C1 segment of cervical spinal cord (tissue), 14 donors: ENCODE measurements around the gene SIN3B.
"Not testable (repeated sequence)": the region's sequence is repeated elsewhere in the genome, so short reads cannot be mapped to it uniquely, and the experiment has no call there.

Experiments
- DNase-seq, 14 donors: peaks; one replicate each; lab custom pipeline; 2025; lab: John Stamatoyannopoulos, UW

Gene SIN3B

DNA sequence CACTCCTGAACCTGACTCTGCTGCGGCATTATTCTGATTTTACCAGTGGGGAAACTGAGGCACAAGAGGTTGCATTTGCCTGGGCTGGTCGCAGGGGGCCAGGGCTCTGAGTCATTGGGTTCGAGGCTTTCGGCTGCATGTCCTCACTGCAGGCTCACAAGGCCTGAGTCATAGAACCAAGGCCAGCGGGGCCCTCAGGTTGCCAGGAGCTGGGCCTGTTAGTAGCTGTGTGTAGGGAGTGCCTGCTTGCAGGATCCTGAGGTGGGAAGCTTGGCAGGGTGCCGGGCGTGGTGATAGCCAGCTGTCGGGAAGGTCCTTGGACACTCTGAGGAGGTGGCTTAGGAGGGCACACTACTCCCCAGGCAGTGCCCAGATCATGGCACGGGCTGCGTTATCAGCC, 38.0 kb downstream of the SIN3B start:
- no peak for DNase-seq

DNA sequence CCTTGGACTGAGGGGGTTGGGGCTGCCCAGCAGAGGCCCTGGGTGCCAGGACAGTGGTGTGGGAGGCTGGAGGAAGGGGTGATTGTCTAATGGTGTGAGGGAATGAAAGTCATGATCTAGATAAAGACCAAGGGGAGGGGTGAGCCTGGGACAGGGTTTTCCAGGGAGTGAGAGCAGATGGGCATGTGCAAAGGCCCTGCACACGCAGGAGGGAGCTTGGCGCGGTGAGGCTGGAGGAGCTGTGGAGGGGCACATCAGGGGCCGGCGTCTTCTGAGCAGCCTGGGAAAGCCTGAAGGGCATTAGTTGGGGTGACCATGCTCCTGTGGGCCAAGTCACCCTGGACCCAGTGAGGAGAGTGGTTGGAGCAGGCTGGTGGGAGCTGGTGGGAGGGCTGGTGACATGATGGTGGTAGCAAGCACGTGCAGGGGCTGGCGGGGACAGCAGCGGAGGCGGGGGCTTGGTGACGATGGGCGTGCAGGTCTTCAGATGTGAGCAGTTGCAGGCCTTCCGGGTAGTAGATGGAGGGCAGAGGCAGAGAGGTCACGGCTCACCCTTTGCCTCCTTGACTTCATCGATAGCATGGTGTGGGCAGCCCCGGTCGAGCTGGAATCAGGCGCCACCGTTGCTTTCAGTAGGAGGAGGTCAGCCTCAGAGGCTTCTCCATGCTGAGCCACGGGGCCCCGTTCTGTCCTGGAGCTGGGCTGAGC, 39.4 kb downstream of the SIN3B start:
- DNase-seq, result no peak

DNA sequence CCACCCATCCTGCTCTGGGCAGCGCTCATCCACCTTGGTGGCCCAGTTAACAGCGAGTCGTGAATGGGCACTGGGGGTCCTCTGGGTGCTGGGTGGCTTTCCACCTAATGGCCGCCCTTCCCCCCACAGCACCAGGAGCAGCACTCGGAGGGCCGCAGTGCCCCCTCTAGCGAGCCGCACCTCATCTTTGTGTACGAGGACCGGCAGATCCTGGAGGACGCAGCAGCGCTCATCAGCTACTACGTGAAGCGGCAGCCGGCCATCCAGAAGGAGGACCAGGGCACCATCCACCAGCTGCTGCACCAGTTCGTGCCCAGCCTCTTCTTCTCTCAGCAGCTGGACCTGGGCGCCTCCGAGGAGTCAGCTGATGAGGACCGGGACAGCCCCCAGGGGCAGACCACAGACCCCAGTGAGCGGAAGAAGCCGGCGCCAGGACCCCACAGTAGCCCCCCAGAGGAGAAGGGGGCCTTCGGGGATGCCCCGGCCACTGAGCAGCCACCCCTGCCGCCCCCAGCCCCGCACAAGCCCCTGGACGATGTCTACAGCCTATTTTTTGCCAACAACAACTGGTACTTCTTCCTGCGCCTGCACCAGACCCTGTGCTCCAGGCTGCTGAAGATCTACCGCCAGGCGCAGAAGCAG, 40.3 kb downstream of the SIN3B start:
- DNase-seq, result no peak

DNA sequence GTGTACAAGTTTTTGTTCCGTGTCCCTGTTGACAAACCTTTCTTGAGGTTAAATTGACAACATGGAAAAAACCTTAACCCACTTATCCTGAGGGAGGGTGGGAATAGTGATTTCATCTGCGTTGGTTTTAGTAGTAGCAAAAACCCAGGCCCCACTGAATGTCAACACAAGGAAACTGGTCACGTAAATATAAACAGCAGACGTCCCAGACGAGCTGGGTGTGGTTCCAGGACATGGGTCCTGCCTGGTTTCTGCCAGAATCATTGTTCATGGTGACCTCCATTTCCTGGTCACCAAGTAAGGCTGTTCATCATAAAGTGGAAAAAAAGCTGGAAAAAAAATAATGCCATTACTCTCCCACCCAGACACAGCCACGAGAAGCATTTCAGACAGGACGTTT, 42.7 kb downstream of the SIN3B start:
- DNase-seq, result no peak

DNA sequence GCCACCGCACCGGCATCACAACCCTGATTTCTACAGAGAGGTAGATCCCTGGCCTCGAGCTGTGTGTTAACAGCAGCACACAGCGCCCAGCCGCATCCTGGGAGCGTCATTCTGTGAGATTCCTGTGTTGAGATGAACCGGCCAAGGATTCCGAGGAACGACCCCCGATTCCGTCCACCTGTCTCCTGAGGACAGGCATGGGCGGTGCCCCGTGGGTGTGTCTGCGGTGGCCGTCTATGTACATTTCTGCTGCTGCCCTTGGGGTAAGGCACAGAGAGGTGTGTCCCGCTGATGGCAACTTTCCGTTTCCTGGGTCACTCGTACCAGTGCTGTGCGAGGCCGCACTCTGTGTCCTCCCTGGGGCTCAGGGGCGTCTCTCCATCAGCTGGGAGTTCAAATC, 43.5 kb downstream of the SIN3B start:
- DNase-seq, result no peak

DNA sequence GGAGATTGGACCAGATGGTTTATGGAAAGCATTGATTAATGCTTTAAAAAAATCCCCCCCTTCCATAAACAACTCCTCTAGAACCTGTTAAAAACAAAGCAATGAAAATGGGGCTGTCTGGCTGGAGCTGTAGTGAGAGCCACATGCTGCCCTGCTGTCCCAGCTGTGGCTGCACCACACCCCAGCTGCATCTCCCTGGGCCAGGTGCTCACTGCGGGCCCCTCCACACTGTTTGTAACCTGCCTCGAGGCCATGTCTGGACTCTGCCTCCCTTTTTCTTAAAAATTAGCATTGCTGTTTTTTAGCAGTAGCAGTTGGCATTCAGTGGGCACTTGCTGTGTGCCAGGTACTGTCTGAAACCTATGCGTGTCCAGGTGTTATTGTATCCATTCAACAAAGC, 44.4 kb downstream of the SIN3B start:
- DNase-seq, result no peak

DNA sequence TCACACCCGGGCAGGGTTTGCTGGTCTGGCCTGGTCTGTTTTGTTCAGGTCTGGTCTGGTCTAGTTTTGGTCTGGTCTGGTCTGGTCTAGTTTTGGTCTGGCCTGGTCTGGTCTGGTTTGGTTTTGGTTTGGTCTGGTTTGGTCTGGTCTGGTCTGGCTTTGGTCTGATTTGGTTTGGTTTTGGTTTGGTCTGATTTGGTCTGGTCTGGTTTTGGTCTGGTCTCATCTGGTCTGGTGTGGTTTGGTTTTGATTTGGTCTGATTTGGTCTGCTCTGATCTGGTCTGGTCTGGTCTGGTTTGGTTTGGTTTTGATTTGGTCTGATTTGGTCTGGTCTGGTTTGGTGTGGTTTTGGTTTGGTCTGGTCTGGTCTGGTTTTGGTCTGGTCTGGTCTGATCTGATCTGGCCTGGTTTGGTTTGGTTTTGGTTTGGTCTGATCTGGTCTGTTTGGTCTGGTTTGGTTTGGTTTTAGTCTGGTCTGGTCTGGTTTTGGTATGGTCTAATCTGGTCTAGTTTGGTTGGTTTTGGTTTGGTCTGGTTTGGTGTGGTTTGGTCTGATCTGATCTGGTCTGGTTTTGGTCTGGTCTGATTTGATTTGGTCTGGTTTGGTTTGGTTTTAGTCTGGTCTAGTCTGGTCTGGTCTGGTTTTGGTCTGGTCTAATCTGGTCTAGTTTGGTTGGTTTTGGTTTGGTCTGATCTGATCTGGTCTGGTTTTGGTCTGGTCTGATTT, 45.2 kb downstream of the SIN3B start:
- DNase-seq, result no peak

DNA sequence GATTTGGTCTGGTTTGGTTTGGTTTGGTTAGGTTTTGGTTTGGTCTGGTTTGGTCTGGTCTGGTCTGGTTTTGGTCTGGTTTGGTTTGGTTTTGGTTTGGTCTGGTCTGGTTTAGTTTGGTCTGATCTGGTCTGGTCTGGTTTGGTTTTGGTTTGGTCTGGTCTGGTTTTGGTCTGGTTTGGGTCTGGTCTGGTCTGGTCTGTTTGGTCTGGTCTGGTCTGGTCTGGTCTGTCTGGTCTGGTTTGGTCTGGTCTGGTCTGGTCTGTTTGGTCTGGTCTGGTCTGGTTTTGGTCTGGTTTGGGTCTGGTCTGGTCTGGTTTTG, 45.7 kb downstream of the SIN3B start:
- DNase-seq, result not testable (repeated sequence)

DNA sequence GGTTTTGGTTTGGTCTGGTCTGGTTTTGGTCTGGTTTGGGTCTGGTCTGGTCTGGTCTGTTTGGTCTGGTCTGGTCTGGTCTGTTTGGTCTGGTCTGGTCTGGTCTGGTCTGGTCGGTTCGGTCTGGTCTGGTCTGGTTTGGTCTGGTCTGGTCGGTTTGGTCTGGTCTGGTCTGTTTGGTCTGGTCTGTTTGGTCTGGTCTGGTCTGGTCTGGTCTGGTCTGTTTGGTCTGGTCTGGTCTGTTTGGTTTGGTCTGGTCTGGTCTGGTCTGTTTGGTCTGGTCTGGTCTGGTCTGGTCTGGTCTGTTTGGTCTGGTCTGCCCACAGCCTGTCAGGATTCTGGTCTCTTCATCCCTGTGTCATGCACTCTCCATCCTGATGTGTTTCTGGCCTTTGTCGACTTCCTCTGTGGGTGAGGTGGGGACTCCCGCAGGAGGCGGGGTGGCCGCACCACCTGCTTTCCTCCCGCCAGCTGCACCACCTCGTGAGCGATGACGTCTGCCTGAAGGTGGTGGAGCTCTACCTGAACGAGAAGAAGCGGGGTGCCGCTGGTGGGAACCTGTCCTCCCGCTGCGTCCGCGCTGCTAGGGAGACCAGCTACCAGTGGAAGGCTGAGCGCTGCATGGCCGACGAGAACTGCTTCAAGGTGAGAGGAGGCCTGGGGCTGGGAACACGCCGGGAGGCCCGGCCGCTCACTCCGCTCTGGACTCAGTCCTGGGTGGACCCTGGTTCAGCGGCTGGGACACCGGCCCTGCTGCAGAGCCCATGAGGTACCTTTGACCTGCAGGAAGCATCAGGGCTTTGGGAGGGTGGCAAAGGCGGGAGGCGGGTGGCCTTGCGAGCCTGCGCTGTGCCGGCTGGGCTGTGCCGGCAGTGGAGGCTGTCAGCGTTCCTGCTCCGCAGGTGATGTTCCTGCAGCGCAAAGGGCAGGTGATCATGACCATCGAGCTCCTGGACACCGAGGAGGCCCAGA, 46.7 kb downstream of the SIN3B start:
- DNase-seq, result no peak

DNA sequence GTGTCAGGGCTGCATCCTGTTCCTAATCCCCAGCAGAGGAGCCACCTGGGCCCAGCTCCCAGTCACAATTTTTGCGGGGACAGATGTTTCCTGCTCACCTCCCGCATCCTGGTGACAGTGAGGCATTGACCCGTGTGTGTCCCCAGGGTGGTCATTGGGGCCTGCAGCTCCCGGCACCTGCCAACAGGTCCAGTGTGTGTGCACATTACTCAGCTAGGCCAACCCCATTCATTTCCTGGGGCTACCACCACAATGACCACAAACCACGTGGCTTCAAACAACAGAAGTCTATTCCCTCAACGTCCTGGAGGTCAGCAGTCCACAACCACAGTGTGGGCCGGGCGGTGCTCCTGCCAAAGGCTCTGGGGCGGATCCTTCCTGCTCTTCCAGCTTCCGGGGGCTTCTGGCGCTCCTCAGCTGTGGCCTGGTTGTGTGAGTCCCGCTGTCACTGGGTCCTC, 47.7 kb downstream of the SIN3B start:
- DNase-seq, result no peak

DNA sequence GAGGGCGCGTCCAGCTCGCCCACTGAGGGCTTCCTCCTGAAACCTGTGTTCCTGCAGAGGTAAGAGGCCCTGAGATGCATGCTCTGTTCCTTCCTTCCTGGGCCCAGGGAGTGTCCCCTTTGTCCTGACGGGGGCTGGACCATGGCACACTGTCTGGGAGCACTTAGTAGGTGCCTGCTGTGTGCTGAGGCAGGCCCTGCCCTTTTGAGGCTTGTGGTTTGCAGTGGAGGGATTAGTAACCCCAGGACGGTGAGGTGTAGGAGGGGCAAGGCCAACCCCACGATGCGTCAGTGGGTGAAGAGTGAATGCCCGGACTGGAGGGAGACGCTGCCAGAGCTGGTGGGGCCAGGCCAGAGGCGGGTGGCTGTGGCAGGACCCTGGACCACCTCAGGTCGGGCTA, 48.4 kb downstream of the SIN3B start:
- no peak for DNase-seq

DNA sequence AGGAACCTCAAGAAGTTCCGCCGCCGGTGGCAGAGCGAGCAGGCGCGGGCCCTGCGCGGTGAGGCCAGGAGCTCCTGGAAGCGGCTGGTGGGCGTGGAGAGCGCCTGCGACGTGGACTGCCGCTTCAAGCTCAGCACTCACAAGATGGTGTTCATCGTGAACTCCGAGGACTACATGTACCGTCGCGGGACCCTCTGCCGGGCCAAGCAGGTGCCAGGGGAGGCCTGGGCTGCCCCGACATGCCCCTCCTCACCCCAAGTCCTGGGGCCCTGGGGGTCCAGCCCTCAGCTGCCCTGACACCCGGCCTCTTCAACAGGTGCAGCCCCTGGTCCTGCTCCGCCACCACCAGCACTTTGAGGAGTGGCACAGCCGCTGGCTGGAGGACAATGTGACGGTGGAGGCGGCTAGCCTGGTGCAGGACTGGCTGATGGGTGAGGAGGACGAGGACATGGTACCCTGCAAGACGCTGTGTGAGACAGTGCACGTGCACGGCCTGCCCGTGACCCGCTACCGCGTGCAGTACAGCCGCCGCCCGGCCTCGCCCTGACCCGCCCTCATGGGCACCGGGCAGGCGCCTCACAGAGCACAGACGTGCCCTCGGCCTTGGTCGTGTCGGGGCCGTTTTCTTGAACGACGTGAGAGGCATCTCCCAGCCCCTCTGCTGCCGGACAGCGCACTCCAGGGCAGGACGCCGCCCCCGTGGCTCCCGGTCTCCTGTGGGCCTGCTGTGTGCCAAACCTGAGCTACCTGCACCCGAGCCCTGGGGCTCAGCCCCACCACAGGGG, 49.2 kb downstream of the SIN3B start:
- DNase-seq, result no peak

DNA sequence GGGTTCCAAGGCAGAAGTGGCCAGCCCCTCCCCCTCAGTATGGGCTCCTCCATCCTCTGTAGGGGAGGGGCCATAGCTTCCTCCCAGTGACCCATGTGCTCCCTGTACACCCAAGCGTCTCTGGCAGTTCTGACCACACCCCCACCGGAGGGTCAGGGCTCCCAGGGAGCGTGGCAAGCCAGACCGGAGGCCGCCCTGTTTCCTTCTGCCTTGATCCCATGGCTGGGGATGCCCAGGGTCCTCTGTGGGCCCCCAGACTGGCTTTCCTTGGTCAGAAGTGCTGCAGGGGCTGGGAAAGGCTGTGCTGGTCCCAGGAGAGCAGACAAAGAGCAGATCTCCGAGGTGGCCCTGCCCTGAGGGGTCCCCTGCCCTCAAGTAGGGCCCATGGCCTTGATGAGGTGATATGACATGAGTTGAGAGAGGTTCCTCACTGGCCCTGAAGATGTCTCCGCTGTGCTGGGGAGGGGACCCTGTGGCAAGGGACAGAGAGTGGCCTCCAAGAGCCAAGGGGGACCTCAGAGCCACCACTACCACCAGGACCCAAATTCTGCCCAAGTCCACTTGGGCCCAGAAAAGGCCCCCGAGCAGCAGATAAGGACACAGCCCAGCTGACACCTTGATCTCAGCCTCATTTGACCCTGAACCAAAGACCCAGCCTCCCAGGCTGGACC, 51.8 kb downstream of the SIN3B start:
- DNase-seq, result no peak

DNA sequence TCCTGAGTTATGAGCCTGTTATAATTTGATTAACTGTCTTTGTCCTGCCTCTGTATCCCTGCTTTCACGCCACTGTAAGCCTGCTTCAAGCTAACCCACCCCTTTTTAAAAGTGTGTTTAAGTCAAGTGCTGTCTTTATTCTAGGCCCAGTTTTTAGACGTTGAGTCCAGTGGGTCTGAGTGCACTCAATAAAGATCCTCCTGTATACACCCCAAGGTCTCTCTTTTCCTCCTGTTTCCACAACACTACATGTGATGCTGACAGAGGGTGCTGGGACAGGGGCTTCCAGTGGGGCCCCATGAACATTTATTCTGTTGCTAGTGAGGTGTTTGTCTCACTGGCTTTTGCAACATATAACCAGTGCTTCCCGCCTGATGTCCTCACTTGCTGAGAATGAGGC, 52.9 kb downstream of the SIN3B start:
- DNase-seq, result no peak

DNA sequence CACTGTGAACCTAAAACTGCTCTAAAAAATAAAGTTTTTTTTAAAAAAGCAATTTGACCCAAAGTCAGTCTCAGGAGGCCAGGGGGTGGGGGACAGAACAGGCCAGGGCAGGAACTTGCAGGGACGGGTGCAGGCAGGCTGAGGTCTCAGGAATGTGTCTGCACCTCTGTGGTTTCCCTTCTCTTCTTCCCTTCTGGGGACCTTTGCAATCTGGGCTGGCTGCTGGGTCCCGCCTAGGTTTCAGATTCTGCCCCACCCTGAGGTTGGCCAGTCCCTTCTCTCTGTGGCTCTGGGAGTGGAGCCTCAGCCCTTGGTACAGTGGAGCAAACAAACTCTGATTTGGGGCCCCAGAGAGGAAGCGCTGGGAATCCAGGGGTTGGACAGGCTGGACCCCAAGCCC, 54.3 kb downstream of the SIN3B start:
- DNase-seq, result no peak

DNA sequence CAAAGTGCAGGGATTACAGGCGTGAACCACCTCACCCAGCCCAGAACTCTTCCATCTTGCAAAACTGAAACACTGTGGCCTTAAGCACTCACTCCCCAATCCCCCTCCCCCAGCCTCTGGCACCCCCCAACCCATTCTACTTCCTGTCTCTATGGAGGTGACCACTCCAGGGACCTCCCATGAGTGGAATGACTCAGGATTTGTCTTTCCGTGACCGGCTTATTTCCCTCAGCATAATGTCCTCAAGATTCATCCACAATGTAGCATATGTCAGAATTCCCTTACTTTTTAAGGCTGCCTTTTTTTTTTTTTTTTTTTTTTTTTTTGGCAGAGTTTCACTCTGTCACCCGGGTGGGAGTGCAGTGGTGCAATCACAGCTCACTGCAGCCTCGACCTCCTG, 56.0 kb downstream of the SIN3B start:
- no peak for DNase-seq

DNA sequence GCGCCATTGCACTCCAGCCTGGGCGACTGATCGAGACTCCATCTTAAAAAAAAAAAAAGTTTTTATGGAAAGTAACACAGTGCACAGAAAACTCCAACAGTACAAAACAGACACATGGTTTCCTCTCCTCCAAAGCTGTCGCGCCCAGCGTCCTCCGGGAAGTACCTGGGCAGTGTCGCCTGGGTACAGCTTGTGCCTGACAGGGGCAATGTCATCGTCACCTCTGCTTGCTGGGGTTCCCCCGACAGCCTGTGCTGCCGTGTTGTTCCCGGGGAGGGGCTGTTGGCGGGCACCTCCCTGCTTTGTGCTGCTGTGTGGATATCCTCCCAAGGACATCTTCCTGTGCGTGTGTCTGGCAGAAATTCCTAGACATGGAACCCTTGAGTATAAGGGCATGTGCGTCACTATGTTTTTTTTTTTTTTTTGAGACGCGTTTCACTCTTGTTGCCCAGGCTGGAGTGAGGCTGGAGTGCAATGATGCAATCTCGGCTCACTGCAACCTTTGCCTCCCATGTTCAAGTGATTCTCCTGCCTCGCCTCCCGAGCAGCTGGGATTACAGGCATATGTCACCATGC, 57.2 kb downstream of the SIN3B start:
- no peak for DNase-seq

DNA sequence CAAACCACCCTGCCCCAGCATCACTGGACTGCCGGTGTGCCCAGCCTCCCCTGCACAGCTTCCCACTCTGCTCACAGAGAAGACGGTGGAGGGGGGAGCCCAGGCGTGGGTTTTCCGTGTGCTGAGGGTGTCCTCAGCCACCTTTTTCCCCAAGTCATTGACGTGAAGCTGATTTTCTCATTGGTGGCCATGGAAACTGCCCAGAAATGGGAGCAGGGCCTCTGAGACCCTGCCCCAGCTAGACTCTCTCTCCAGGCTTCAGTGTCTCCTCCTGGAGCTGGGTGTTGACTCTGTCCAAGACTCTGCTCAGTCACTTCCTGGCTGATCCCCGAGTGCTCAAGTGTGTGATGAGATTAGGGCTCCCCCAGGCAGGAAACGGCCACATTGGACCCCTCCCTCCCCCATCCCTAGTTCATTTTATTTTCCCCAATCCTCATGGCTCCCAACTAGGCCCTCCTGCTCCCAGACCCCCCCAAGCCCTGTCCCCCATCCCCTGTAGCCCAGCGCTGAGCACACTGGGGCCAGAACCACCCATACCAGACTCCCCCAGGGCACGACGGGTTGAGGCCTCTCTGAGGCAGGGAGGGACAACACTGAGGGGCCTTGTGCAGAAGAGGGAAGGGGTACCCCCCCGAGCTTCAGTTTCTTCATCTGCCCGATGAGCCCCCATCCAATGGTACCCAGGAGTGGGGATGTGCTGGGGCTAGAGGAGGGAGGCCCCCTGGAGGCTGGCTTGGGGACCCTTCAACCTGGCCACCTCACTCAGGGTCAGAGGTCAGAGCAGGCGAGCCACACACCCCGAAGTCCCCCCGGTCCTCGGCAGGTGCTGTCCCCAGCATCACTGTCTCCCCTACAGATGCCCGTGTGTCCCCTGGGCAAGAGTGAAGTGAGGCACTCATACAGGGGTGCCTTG, 58.4 kb downstream of the SIN3B start:
- DNase-seq, result no peak
